SK-N-SH (cell line): ENCODE results near the gene PPP1R37. TPM values are rescaled to one million over a fixed set of nuclear protein-coding genes. Genes with fewer than 3 reads are reported as not detected.
A peak's percentile ranks its signal among the peaks of the same experiment; 100 is the strongest.

Experiments used
- CTCF ChIA-PET: fragments of 300-600, 350-600 bp; formaldehyde crosslinking; extraction: SDS; loops from one replicate; lab custom pipeline; 2021; lab: Yijun Ruan, JAX
- POLR2A ChIA-PET: fragments of 350-600 bp; sonication (Branson Sonifier 250); formaldehyde crosslinking; extraction: SDS; loops from one replicate; lab custom pipeline; 2020; ENCODE audit warnings: antibody characterized with exemption, inconsistent platforms; lab: Yijun Ruan, JAX
- DNase-seq: peaks from one replicate; pipeline ENCODE4 v3.0.0; 2012
- H2AFZ ChIP-seq: fragments of 200-600 bp; sonication (generic); 2 replicates; pipeline ENCODE4 v1.8.1; 2016; ENCODE audit warnings: antibody characterized with exemption, mild to moderate bottlenecking, low read depth
- H3F3A ChIP-seq: fragments of 200-600 bp; sonication (generic); replicated peaks from 2 replicates; pipeline ENCODE3; 2016; ENCODE audit warnings: antibody characterized with exemption, mild to moderate bottlenecking; ENCODE audit not compliant: insufficient read depth
- H3K27ac ChIP-seq, 2 experiments: fragments of 200-500 bp in 1 of 2; fragments of 200-600 bp in 1 of 2; sonication (Bioruptor generic) in 1 of 2; sonication (generic), shearing (Covaris generic) in 1 of 2; 2 replicates each; pipeline versions ENCODE4 v1.5.1 to v1.6.1; 2014 to 2016; ENCODE audit warnings: low read depth in 2 of 2, inconsistent platforms in 1 of 2, low read length in 1 of 2, mild to moderate bottlenecking in 1 of 2, mixed read lengths in 1 of 2
- H3K27me3 ChIP-seq: fragments of 200-600 bp; sonication (generic), shearing (Covaris generic); 2 replicates; pipeline ENCODE4 v1.6.1; 2016; ENCODE audit warnings: mixed run types; ENCODE audit not compliant: insufficient read depth
- H3K36me3 ChIP-seq, 2 experiments: fragments of 200-500 bp in 1 of 2; fragments of 200-600 bp in 1 of 2; sonication (Bioruptor generic) in 1 of 2; sonication (generic) in 1 of 2; replicated peaks in 1 of 2; 2 replicates each; pipeline versions ENCODE3 to v1.5.1; 2014 to 2016; ENCODE audit warnings: low read length in 1 of 2, mild to moderate bottlenecking in 1 of 2; ENCODE audit not compliant: insufficient read depth in 2 of 2, control insufficient read depth in 1 of 2
- H3K4me1 ChIP-seq, 2 experiments: fragments of 200-500 bp in 1 of 2; fragments of 200-600 bp in 1 of 2; sonication (Bioruptor generic) in 1 of 2; sonication (generic), shearing (Covaris generic) in 1 of 2; 2 replicates each; pipeline versions ENCODE4 v1.5.1 to v1.6.1; 2014 to 2016; ENCODE audit warnings: low read depth in 1 of 2, low read length in 1 of 2, mixed run types in 1 of 2; ENCODE audit not compliant: insufficient read depth in 2 of 2, control insufficient read depth in 1 of 2
- H3K4me2 ChIP-seq: fragments of 200-600 bp; sonication (generic), shearing (Covaris generic); 2 replicates; pipeline ENCODE4 v1.6.1; 2017; ENCODE audit warnings: mixed run types
- H3K4me3 ChIP-seq, 2 experiments: fragments of 200-500 bp in 1 of 2; fragments of 200-600 bp in 1 of 2; sonication (Bioruptor generic) in 1 of 2; sonication (generic), shearing (Covaris generic) in 1 of 2; 2 replicates each; pipeline versions ENCODE4 v1.5.1 to v1.8.1; 2014 to 2016; ENCODE audit warnings: low read depth in 2 of 2, inconsistent platforms in 1 of 2, low read length in 1 of 2, mild to moderate bottlenecking in 1 of 2, mixed read lengths in 1 of 2, moderate library complexity in 1 of 2
- H3K79me2 ChIP-seq: fragments of 200-600 bp; sonication (generic); 2 replicates; pipeline ENCODE4 v1.8.1; 2017; ENCODE audit warnings: mild to moderate bottlenecking; ENCODE audit not compliant: insufficient read depth
- H3K9ac ChIP-seq: fragments of 200-600 bp; sonication (generic); 2 replicates; pipeline ENCODE4 v1.6.1; 2017; ENCODE audit warnings: mixed run types
- H3K9me2 ChIP-seq: fragments of 200-600 bp; sonication (generic); 2 replicates; pipeline ENCODE4 v1.6.1; 2017; ENCODE audit warnings: mixed run types
- H3K9me3 ChIP-seq: fragments of 200-600 bp; sonication (generic); 2 replicates; pipeline ENCODE4 v1.6.1; 2017; ENCODE audit warnings: mixed run types, mild to moderate bottlenecking, moderate library complexity
- H4K20me1 ChIP-seq: fragments of 200-600 bp; sonication (generic); 2 replicates; pipeline ENCODE4 v1.6.1; 2017; ENCODE audit warnings: mild to moderate bottlenecking, mixed run types; ENCODE audit not compliant: insufficient read depth
- CHD2 ChIP-seq: fragments of 150-350 bp; IDR thresholded peaks from 2 replicates; pipeline ENCODE4 v1.6.1; 2018; ENCODE audit warnings: low read length; ENCODE audit not compliant: partially characterized antibody
- FOXJ3 ChIP-seq: sonication (generic); formaldehyde crosslinking; IDR thresholded peaks from 2 replicates; pipeline ENCODE4 v1.5.1; 2020; ENCODE audit warnings: mild to moderate bottlenecking, missing genetic modification reagents
- FOXM1 ChIP-seq: IDR thresholded peaks from 2 replicates; pipeline ENCODE4 v1.4.0; 2012; ENCODE audit warnings: low read depth, mild to moderate bottlenecking
- JUND ChIP-seq: IDR thresholded peaks from 2 replicates; pipeline ENCODE4 v1.4.0; 2012
- MXI1 ChIP-seq: IDR thresholded peaks from 2 replicates; pipeline ENCODE4 v1.6.1; 2012; ENCODE audit warnings: mild to moderate bottlenecking, low read depth, low read length, improper control_type of control experiment
- NFIC ChIP-seq: IDR thresholded peaks from 2 replicates; pipeline ENCODE4 v1.4.0; 2012; ENCODE audit warnings: borderline replicate concordance
- NRF1 ChIP-seq: IDR thresholded peaks from 2 replicates; pipeline ENCODE4 v1.6.1; 2012; ENCODE audit warnings: low read depth, mild to moderate bottlenecking, low read length
- RCOR1 ChIP-seq: fragments of 150-350 bp; IDR thresholded peaks from 2 replicates; pipeline ENCODE4 v1.6.1; 2017; ENCODE audit warnings: antibody characterized with exemption, low read length
- SIN3A ChIP-seq: IDR thresholded peaks from 2 replicates; pipeline ENCODE4 v1.6.1; 2012; ENCODE audit warnings: low read depth, mild to moderate bottlenecking, low read length, moderate library complexity, borderline replicate concordance
- TAF1 ChIP-seq: IDR thresholded peaks from 2 replicates; pipeline ENCODE4 v1.6.1; 2012; ENCODE audit warnings: low read depth, mild to moderate bottlenecking, low read length, moderate library complexity, borderline replicate concordance
- TEAD4 ChIP-seq: IDR thresholded peaks from 2 replicates; pipeline ENCODE4 v1.4.0; 2012; ENCODE audit warnings: mild to moderate bottlenecking, borderline replicate concordance; ENCODE audit not compliant: insufficient read depth
- WGBS: methylation state at CpG from one replicate; pipeline ENCODE4 v1.1.6; 2017; ENCODE audit warnings: low lambda C conversion rate; 5-methylcytosine and 5-hydroxymethylcytosine counted together
- polyA plus RNA-seq, 3 experiments: library from polyadenylated mRNA; depleted of rRNA; stranded (reverse); fragments of >200 nt; gene quantifications; 2 replicates each; pipeline ENCODE4 v1.2.3, GENCODE V29; 2012
- TF ChIP-seq, protein P1 (sequence below): IDR thresholded peaks from 2 replicates; pipeline ENCODE4 v1.4.0; 2012; ENCODE audit warnings: low read depth, borderline replicate concordance
- TF ChIP-seq, protein P2 (sequence below): IDR thresholded peaks from 2 replicates; pipeline ENCODE4 v1.6.1; 2012; ENCODE audit warnings: mild to moderate bottlenecking, low read depth, low read length, moderate library complexity
- TF ChIP-seq, protein P3 (sequence below): IDR thresholded peaks from 2 replicates; pipeline ENCODE4 v1.4.0; 2012; ENCODE audit warnings: low read depth

PPP1R37 gene
- polyA plus RNA-seq, 1 of the 3 experiments (the other 2 are of a cell fraction) = 24.4 TPM

DNA sequence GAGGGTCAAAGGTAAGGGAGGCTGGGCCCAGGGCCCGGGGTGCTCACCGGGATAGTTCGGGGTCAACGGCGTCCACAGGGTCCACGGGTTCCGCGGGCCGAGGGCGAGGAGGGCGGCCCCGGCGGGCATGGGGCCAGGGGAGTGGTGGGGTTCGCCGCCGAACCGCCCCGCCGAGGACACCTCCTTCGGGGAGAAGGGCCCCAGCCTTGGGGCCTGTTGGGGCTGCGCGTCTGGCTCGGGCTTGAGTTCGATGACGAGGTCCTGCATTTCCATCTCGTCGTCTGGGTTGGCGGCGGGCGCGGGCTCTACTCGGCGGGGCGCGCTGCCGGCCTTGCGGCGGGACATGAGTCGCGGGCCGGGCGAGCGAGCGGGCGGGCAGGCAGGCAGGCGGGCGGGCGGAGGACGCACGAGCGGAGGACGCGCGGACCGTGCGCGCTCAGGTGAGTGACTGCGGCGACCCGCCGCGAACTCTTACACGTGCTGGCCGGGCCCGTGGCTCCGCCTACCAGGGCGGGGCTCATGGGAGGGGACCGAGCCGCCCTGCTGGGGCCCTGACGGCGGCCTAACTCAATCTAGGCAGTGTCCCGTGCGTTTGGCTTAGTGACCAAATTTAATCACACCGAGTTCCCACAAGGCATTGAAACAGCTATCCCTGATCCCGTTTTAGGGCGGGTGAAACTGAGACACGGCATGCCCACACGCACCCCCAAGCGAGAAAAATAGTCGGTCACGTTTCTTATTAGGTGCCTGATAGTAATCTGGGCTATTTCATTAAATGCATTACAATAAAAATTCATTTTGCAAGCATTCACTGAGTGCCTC is 16.7 kb upstream of the PPP1R37 start, which contains the start of gene ZNF296:
TSS of gene ZNF296 (minus strand) at position 450 of the 822 bp plus-strand sequence. CDS start at position 345, 105 bp downstream.
- no peak within 1 kb of the TSS for H3K4me3 ChIP-seq
- no peaks in the 10 kb centered on the region for H3K9me2 ChIP-seq
- H3K79me2 ChIP-seq = peaks cover 22% of the 10 kb centered on the region
- TF ChIP-seq NFIC (no peak), FOXM1 (no peak), SIN3A (no peak), TAF1 (no peak), RCOR1 (no peak)
- TF ChIP-seq, protein P1, sequence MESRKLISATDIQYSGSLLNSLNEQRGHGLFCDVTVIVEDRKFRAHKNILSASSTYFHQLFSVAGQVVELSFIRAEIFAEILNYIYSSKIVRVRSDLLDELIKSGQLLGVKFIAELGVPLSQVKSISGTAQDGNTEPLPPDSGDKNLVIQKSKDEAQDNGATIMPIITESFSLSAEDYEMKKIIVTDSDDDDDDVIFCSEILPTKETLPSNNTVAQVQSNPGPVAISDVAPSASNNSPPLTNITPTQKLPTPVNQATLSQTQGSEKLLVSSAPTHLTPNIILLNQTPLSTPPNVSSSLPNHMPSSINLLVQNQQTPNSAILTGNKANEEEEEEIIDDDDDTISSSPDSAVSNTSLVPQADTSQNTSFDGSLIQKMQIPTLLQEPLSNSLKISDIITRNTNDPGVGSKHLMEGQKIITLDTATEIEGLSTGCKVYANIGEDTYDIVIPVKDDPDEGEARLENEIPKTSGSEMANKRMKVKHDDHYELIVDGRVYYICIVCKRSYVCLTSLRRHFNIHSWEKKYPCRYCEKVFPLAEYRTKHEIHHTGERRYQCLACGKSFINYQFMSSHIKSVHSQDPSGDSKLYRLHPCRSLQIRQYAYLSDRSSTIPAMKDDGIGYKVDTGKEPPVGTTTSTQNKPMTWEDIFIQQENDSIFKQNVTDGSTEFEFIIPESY = no peak
- TF ChIP-seq, all 33 proteins: peak for 0
- peaks cover 5 to 6% of the 10 kb centered on the region in 2 experiments for H3K36me3 ChIP-seq
- DNase-seq = no peak
- H2AFZ ChIP-seq = peak within 1 kb of the TSS; percentile 59; the same call in 1 of the 2 replicates
- peaks cover 8% of the 10 kb centered on the region for H3F3A ChIP-seq
- POLR2A ChIA-PET = no interaction called here
- CTCF ChIA-PET = no interaction called here
- H3K27ac ChIP-seq = no peak within 1 kb of the TSS
- H3K27me3 ChIP-seq = no peaks in the 10 kb centered on the region
- no peaks in the 10 kb centered on the region for H3K9me3 ChIP-seq
- H3K4me1 ChIP-seq = peaks cover 0 to 9% of the 10 kb centered on the region in 2 experiments; a peak in 1 of 4 replicates
- WGBS = 69% methylated on average over 70 of the region's 81 CpGs
- no peak within 1 kb of the TSS for H3K4me2 ChIP-seq
- no peaks in the 10 kb centered on the region for H4K20me1 ChIP-seq
- no peak within 1 kb of the TSS for H3K9ac ChIP-seq

DNA sequence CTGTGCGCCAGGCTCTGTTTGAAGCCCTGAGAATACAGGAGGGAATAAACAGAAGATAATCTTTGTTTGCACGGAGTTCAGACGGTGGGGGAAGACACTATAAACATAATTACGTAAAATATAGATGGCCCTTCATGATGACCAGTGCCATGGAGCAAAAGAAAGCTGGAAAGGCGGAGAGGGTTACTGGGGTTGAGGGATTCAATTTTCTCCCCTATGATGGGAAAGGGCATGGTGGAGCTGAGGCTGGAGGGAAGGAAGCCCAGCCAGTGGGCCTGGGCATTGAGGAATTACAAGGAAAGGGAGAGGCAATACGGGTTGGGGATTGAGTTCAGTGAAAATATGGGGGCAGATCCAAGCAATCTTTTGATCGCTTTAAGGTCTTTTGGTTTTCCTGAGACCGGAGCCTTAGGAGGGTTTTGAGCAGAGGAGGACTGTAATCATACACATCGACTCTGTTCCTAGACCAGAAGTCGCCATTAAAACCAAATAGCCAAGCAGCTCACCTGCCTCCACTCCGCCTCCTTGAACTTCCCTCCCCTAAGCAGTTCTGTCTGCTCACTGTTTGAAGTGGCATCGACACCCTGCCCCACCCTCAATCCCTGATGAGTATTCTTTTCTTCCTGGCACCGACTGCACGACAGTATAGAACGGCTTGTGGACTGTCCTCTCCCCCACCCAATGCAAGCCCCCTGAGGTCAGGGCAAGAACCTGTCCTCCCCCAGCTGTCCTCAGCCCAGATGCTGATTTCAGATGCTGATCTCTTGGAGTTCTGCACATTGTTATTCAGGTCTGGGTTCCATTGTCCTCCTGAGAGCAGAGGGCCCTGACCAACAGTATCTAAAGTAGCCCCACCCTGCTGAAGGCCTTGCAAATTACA is 15.9 kb upstream of the PPP1R37 start:
- CTCF ChIA-PET = interaction anchor here (0.6 to 1.8 kb wide), 2 partner anchors 17 to 64 kb away, joined by 3 to 9 read pairs; no protein-coding TSS in a partner anchor
- Histone ChIP-seq H3K4me3 (no peak overlapping the region), H3K9me2 (no peaks in the 10 kb centered on the region), H3K27me3 (no peaks in the 10 kb centered on the region), H3K4me1 (peaks cover 0 to 9% of the 10 kb centered on the region in 2 experiments; a peak in 1 of 4 replicates), H3K79me2 (peaks cover 30% of the 10 kb centered on the region), H3K9me3 (no peaks in the 10 kb centered on the region), H2AFZ (peak overlapping the region; percentile 59; the same call in 1 of the 2 replicates), H3K36me3 (peaks cover 2 to 6% of the 10 kb centered on the region in 2 experiments), H3F3A (peaks cover 8% of the 10 kb centered on the region), H3K27ac (no peak overlapping the region), H3K9ac (no peak overlapping the region), H3K4me2 (no peak overlapping the region), H4K20me1 (no peaks in the 10 kb centered on the region)
- 89% methylated on average over 15 of the region's 15 CpGs for WGBS
- no peak for DNase-seq
- POLR2A ChIA-PET = no interaction called here
- TF ChIP-seq JUND = no peak
- TF ChIP-seq TEAD4 = no peak
- no peak for TF ChIP-seq MXI1
- TF ChIP-seq, protein P2, sequence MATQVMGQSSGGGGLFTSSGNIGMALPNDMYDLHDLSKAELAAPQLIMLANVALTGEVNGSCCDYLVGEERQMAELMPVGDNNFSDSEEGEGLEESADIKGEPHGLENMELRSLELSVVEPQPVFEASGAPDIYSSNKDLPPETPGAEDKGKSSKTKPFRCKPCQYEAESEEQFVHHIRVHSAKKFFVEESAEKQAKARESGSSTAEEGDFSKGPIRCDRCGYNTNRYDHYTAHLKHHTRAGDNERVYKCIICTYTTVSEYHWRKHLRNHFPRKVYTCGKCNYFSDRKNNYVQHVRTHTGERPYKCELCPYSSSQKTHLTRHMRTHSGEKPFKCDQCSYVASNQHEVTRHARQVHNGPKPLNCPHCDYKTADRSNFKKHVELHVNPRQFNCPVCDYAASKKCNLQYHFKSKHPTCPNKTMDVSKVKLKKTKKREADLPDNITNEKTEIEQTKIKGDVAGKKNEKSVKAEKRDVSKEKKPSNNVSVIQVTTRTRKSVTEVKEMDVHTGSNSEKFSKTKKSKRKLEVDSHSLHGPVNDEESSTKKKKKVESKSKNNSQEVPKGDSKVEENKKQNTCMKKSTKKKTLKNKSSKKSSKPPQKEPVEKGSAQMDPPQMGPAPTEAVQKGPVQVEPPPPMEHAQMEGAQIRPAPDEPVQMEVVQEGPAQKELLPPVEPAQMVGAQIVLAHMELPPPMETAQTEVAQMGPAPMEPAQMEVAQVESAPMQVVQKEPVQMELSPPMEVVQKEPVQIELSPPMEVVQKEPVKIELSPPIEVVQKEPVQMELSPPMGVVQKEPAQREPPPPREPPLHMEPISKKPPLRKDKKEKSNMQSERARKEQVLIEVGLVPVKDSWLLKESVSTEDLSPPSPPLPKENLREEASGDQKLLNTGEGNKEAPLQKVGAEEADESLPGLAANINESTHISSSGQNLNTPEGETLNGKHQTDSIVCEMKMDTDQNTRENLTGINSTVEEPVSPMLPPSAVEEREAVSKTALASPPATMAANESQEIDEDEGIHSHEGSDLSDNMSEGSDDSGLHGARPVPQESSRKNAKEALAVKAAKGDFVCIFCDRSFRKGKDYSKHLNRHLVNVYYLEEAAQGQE = no peak
- TF ChIP-seq TAF1 = no peak
- TF ChIP-seq NRF1 = no peak
- TF ChIP-seq, protein P1 = no peak
- TF ChIP-seq CHD2 = no peak
- TF ChIP-seq, protein P3, sequence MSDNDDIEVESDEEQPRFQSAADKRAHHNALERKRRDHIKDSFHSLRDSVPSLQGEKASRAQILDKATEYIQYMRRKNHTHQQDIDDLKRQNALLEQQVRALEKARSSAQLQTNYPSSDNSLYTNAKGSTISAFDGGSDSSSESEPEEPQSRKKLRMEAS = no peak
- TF ChIP-seq FOXJ3 (CRISPR knock-in tag) = no peak
